Spinal cord (tissue), 10 donors: Measurements from ENCODE around the gene TPI1. TPM values are rescaled to one million over a fixed set of nuclear protein-coding genes. Genes with fewer than 3 reads are reported as not detected.

Source experiments
- DNase-seq, 6 donors: peaks; one replicate each; pipeline versions ENCODE4 v3.0.0 to v3.0.0-alpha.2; 2013 to 2015; ENCODE audit warnings: low spot score in 6 of 6, low read depth in 4 of 6
- H3K27ac ChIP-seq: one replicate; pipeline ENCODE4 v1.5.1; 2013; ENCODE audit warnings: low read depth, low read length, control low read depth
- H3K27me3 ChIP-seq: one replicate; pipeline ENCODE4 v1.6.1; 2013; ENCODE audit warnings: low read length; ENCODE audit not compliant: control insufficient read depth, insufficient read depth
- H3K36me3 ChIP-seq: one replicate; pipeline ENCODE4 v1.6.1; 2013; ENCODE audit warnings: low read length; ENCODE audit not compliant: control insufficient read depth, insufficient read depth
- H3K4me1 ChIP-seq: one replicate; pipeline ENCODE4 v1.6.1; 2013; ENCODE audit warnings: low read length; ENCODE audit not compliant: control insufficient read depth, insufficient read depth
- H3K4me3 ChIP-seq: one replicate; pipeline ENCODE4 v1.5.1; 2013; ENCODE audit warnings: low read depth, low read length, control low read depth
- H3K9me3 ChIP-seq: one replicate; pipeline ENCODE4 v1.6.1; 2013; ENCODE audit warnings: low read length; ENCODE audit not compliant: control insufficient read depth, insufficient read depth
- WGBS: methylation state at CpG from one replicate; pipeline ENCODE4 v1.1.5; 2013; ENCODE audit warnings: missing lambda C conversion rate; ENCODE audit not compliant: insufficient coverage; 5-methylcytosine and 5-hydroxymethylcytosine counted together
- polyA plus RNA-seq, 2 donors: library from polyadenylated mRNA; unstranded; fragments of 120-200 nt; gene quantifications; one replicate each; pipeline ENCODE4 v1.2.1, GENCODE V29; 2013; ENCODE audit not compliant: insufficient read length in 2 of 2
- total RNA-seq, 2 donors: library from RNA; depleted of rRNA in 1 of 2; stranded (reverse); fragments of 120-200 nt in 1 of 2; fragments of >200 nt in 1 of 2; gene quantifications; one replicate each; pipeline versions ENCODE4 v1.2.3 to v1.2.4, GENCODE V29; 2013 to 2014
- donor health status: healthy.

The TPI1 gene
- total and polyA plus RNA-seq, 4 donors: 413 to 837 (median 527) TPM

DNA sequence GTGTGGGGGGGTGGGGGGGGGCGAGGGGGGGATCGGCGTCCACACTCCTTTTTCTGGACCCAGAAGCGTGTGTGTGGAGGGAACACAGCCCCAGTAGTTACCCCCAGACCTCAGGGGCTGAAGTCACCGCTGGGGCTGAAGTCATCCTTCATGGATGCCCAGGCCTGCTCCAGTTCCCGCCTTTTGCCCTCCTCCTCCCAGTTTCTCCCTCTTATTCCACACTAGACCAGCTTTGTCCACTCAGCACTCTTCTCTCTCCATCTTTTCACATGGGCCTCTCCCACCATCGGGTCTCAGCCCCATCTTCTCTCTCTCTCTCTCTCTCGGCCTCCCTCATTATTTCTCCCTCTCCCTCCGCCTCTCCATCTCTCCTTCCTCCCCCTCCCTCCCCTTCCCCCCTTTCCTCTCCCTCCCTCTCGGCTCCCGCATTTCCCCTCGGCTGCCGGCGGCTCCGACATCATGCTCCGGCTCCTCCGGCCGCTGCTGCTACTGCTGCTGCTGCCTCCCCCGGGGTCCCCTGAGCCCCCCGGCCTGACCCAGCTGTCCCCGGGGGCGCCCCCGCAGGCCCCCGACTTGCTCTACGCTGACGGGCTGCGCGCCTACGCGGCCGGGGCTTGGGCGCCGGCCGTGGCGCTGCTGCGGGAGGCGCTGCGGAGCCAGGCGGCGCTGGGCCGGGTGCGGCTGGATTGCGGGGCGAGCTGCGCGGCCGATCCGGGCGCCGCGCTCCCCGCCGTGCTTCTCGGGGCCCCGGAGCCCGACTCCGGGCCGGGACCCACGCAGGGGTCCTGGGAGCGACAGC is 39.1 kb upstream of the TPI1 start, which contains the start of gene P3H3:
Gene P3H3, plus strand, starts transcription at position 426 of the 799 bp plus-strand sequence. Its CDS starts 34 bp downstream, at position 460.
- WGBS: under 1% methylated on average over 55 of the region's 60 CpGs
- Histone ChIP-seq H3K36me3 (peaks cover 65% of the 10 kb centered on the region), H3K27ac (peak within 1 kb of the TSS; percentile 84), H3K4me1 (peaks cover 68% of the 10 kb centered on the region), H3K9me3 (no peaks in the 10 kb centered on the region), H3K4me3 (peak within 1 kb of the TSS; percentile 75), H3K27me3 (no peaks in the 10 kb centered on the region)
- DNase-seq: peak in 3 of 6 donors; percentile 42 to 92 (median 88)

- Histone ChIP-seq H3K27me3 (no peaks in the 10 kb centered on the region), H3K4me1 (peaks cover 60% of the 10 kb centered on the region), H3K4me3 (peak overlapping the region; percentile 75), H3K36me3 (peaks cover 66% of the 10 kb centered on the region), H3K9me3 (no peaks in the 10 kb centered on the region), H3K27ac (peak overlapping the region; percentile 77)
- WGBS: under 1% methylated on average over 71 of the region's 71 CpGs
- DNase-seq: peak in 3 of 6 donors; percentile 27 to 89 (median 83)
These were observed 38.4 kb upstream of the TPI1 start for GRCh38 chr12:6828781-6829535.

GRCh38 chr12:6829536-6830220 is 37.7 kb upstream of the TPI1 start:
- H3K4me3 ChIP-seq: peak overlapping the region; percentile 75
- DNase-seq: no peak
- H3K27ac ChIP-seq: peak overlapping the region; percentile 77
- H3K27me3 ChIP-seq: no peaks in the 10 kb centered on the region
- peaks cover 64% of the 10 kb centered on the region for H3K36me3 ChIP-seq
- H3K9me3 ChIP-seq: no peaks in the 10 kb centered on the region
- WGBS: 26% methylated on average over 14 of the region's 19 CpGs
- peaks cover 53% of the 10 kb centered on the region for H3K4me1 ChIP-seq

DNA sequence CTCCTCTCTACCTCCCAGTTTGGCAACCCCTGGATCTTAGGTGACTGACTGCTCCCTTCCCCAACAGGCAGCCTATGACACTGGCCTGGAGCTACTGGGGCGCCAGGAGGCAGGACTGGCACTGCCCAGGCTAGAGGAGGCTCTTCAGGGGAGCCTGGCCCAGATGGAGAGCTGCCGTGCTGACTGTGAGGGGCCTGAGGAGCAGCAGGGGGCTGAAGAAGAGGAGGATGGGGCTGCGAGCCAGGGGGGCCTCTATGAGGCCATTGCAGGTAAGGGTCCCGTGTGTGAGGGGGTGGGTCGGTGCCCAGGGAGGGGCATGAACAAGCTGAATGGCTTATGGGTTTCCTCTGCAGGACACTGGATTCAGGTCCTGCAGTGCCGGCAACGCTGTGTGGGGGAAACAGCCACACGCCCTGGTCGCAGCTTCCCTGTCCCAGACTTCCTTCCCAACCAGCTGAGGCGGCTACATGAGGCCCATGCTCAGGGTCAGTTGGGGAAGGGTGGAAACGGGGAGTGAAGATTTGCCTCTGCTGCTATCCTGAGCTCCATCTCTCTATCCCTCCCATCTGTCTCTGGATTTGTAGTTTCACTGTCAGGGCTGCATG is 36.9 kb upstream of the TPI1 start:
- Histone ChIP-seq H3K27ac (no peak overlapping the region), H3K4me3 (no peak overlapping the region)

GRCh38 chr12:6830999-6831398 is 36.3 kb upstream of the TPI1 start:
- Histone ChIP-seq H3K36me3 (peaks cover 57% of the 10 kb centered on the region), H3K27me3 (no peaks in the 10 kb centered on the region), H3K27ac (no peak overlapping the region), H3K4me1 (peaks cover 40% of the 10 kb centered on the region), H3K4me3 (no peak overlapping the region), H3K9me3 (no peaks in the 10 kb centered on the region)
- WGBS: 98% methylated on average over 5 of the region's 6 CpGs
- DNase-seq: no peak

More for the DNA sequence above, 36.9 kb upstream of the TPI1 start:
- Histone ChIP-seq H3K4me1 (peaks cover 46% of the 10 kb centered on the region), H3K36me3 (peaks cover 58% of the 10 kb centered on the region), H3K9me3 (no peaks in the 10 kb centered on the region), H3K27me3 (no peaks in the 10 kb centered on the region)
- no peak for DNase-seq
- 93% methylated on average over 9 of the region's 11 CpGs for WGBS

GRCh38 chr12:6831450-6831995 is 35.8 kb upstream of the TPI1 start:
- peaks cover 56% of the 10 kb centered on the region for H3K36me3 ChIP-seq
- DNase-seq: no peak
- H3K9me3 ChIP-seq: no peaks in the 10 kb centered on the region
- H3K27me3 ChIP-seq: no peaks in the 10 kb centered on the region
- WGBS: 90% methylated on average over 12 of the region's 12 CpGs
- H3K27ac ChIP-seq: no peak overlapping the region
- H3K4me3 ChIP-seq: no peak overlapping the region
- peaks cover 35% of the 10 kb centered on the region for H3K4me1 ChIP-seq

GRCh38 chr12:6832125-6832524 is 35.2 kb upstream of the TPI1 start:
- no peak for DNase-seq
- H3K4me3 ChIP-seq: no peak overlapping the region
- H3K36me3 ChIP-seq: peaks cover 56% of the 10 kb centered on the region
- H3K27me3 ChIP-seq: no peaks in the 10 kb centered on the region
- H3K27ac ChIP-seq: no peak overlapping the region
- 100% methylated on average over 3 of the region's 4 CpGs for WGBS
- H3K4me1 ChIP-seq: peaks cover 29% of the 10 kb centered on the region
- H3K9me3 ChIP-seq: no peaks in the 10 kb centered on the region

DNA sequence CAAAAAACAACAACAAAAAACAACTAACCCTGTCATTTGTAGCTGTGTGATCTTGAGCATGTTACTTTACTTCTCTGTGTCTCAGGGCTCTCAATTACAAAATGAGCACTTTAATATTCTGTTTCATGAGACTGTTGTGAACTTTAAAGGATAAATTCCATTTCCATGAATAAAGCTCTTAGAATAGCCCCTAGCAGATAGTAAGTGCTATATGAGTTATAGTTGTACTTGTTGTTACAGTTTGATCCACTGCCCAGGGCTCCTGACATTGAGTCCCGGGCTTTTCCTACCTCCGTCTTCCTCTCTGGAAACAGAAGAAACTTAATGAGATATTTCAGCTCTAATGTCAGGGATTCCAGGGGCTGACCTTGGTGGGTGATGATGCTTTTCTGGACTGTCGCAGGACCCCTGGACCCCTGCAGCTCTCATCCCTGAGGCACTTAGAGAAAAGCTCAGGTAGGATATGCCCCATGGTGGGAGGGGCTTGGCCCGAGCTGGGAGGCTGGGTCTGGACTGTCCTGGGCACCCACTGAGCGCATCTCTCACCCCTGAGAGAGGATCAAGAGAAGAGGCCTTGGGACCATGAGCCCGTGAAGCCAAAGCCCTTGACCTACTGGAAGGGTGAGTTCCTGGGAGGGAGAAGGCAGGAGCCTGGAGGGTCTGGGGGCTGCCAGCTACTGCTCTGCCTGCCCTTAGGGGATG is 34.0 kb upstream of the TPI1 start:
- Histone ChIP-seq H3K9me3 (no peaks in the 10 kb centered on the region), H3K4me1 (peaks cover 19% of the 10 kb centered on the region), H3K27ac (no peak overlapping the region), H3K4me3 (no peak overlapping the region), H3K27me3 (no peaks in the 10 kb centered on the region), H3K36me3 (peaks cover 68% of the 10 kb centered on the region)
- DNase-seq: no peak
- WGBS: 95% methylated on average over 4 of the region's 6 CpGs
